ENCODE results near the gene CSTF3.
"Not testable (repeated sequence)": the region's sequence is repeated elsewhere in the genome, so short reads cannot be mapped to it uniquely, and the experiment has no call there.

The CSTF3 gene

DNA sequence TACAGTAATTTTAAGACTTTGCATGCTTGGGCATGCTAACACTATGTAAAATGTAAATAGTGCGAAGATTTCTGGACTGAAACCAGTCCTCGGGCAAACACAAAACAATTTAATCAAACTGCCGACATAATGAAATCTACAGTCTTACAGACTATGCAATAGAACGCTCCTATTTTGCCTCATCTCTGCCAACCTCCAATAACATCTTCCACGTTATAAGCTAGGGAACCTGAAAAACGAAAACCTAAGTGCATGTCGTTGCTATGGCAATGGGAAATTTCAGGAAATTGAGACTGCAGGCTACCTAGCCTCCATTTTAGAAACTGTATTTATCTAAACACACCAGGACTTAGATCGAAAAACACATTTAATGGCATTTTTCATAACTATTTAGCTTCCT, 1.1 kb downstream of the CSTF3 start:
- DNase-seq (ENCODE audit: extremely low read depth, low read depth), result no peak
- TF ChIP-seq, protein P1, sequence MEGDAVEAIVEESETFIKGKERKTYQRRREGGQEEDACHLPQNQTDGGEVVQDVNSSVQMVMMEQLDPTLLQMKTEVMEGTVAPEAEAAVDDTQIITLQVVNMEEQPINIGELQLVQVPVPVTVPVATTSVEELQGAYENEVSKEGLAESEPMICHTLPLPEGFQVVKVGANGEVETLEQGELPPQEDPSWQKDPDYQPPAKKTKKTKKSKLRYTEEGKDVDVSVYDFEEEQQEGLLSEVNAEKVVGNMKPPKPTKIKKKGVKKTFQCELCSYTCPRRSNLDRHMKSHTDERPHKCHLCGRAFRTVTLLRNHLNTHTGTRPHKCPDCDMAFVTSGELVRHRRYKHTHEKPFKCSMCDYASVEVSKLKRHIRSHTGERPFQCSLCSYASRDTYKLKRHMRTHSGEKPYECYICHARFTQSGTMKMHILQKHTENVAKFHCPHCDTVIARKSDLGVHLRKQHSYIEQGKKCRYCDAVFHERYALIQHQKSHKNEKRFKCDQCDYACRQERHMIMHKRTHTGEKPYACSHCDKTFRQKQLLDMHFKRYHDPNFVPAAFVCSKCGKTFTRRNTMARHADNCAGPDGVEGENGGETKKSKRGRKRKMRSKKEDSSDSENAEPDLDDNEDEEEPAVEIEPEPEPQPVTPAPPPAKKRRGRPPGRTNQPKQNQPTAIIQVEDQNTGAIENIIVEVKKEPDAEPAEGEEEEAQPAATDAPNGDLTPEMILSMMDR (IDR thresholded peaks at IDR 0.05; ENCODE audit: low read depth, low read length), result no peak

GRCh38 chr11:33159378-33159867, 1.9 kb downstream of the CSTF3 start:
- DNase-seq (ENCODE audit: extremely low read depth, low read depth), result not testable (repeated sequence)

GRCh38 chr11:33158596-33159275, 2.5 kb downstream of the CSTF3 start:
- TF ChIP-seq, protein P1 (IDR thresholded peaks at IDR 0.05; ENCODE audit: low read depth, low read length), result no peak
- DNase-seq (ENCODE audit: extremely low read depth, low read depth), result no peak

GRCh38 chr11:33157103-33158027, 3.9 kb downstream of the CSTF3 start:
- TF ChIP-seq, protein P1 (IDR thresholded peaks at IDR 0.05; ENCODE audit: low read depth, low read length), result no peak
- no peak for DNase-seq (ENCODE audit: extremely low read depth, low read depth)

- TF ChIP-seq, protein P1 (IDR thresholded peaks at IDR 0.05; ENCODE audit: low read depth, low read length), result no peak
- DNase-seq (ENCODE audit: extremely low read depth, low read depth), result no peak
These were observed 9.9 kb downstream of the CSTF3 start for GRCh38 chr11:33151399-33151798.

- TF ChIP-seq, protein P1 (IDR thresholded peaks at IDR 0.05; ENCODE audit: low read depth, low read length), result no peak
These were observed 13.7 kb downstream of the CSTF3 start for GRCh38 chr11:33147559-33147958.

DNA sequence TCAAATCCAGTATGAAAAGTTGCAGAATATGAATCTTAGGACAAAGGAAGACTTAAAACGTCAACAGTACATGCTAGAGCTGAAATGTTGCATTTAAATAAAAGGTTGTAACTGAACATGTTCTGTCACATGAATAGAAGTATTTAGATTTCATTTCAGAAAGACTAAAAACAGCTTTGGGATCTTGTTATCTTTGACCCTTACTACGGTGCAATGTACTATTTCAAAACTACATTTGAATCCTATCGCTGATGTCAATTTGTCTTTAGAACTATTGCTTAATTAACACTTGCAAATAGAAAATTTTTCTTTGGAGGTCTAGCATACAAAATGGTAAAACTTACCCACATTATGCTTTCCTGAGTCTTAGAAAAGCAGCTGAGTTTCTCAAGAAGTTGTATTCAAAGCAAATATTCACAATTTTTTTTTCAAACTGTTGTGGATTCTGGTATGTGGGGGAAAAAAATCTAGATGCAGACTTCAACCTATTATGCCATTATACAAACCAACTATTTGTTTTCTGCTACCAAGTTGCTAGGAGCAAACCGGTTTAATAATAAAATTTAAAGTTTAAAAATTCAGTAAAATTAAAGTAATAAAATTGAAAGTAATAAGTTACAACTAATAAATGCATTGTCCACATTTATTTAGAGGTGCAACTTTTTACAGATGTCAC, 25.4 kb downstream of the CSTF3 start:
- TF ChIP-seq, protein P1 (IDR thresholded peaks at IDR 0.05; ENCODE audit: low read depth, low read length), result no peak
- no peak for DNase-seq (ENCODE audit: extremely low read depth, low read depth)

More at GRCh38 chr11:33147559-33147958, 13.7 kb downstream of the CSTF3 start:
- DNase-seq (ENCODE audit: extremely low read depth, low read depth), result no peak

All from AG09319 (cell line).